GM18868 (cell line): ENCODE results near the gene MMP15.
"Not testable (repeated sequence)": the region's sequence is repeated elsewhere in the genome, so short reads cannot be mapped to it uniquely, and the experiment has no call there.

Source experiments
- ATAC-seq: cut with Tn5 transposase; IDR thresholded peaks from one replicate; pipeline ENCODE4 v1.9.1; 2021; ENCODE audit warnings: mild to moderate bottlenecking, moderate library complexity; ENCODE audit not compliant: unreplicated experiment

Gene MMP15

DNA sequence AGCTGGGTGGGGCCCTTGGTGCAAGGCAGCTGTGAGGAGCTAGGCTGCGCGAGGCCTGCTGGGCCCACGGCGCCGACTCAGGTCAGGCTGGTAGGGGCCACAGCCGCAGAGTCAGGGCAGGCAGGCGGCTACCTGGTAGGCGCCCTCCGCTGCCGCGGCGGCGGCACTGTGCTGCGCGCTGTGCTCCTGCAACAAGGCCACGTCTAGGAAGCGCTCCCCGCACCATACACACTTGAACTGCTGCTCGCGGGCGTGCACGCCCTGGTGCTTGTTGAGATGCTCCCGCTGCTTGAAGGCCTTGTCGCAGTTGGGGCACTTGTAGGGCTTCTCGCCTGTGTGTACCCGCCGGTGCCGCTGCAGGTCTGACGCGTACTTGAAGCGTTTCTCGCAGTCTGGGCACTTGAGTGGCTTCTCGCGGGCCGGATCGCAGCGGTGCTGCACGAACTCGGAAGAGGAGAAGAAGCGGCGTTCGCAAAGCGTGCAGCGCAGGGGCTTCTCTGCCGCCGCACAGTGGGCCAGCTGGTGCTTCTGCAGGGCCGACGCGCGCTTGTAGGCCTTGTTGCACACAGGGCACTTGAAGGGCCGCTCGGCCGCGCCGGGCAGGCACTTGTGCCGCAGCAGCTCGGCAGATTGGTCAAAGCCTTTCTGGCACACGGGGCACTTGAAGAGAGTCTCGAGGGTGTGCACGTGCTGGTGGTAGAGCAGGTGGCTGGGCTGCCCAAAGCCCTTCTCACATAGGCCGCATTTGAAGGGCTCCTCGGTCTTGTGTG is 29.0 kb upstream of the MMP15 start:
- no peak for ATAC-seq

DNA sequence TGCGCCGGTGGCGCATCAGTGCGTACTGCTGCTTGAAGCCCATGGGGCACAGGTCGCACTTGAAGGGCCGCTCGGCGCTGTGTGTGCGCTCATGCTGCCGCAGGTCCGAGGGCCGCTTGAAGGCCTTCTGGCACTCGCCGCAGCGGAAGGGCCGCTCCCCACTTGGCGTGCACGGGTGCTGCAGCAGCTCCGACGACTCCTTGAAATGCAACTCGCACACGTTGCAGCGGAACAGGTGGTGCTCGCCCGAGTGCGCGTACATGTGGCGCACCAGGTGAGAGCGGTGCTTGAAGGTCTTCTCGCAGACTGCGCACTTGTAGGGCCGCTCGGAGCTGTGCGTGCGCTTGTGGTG is 28.4 kb upstream of the MMP15 start:
- ATAC-seq: no peak

DNA sequence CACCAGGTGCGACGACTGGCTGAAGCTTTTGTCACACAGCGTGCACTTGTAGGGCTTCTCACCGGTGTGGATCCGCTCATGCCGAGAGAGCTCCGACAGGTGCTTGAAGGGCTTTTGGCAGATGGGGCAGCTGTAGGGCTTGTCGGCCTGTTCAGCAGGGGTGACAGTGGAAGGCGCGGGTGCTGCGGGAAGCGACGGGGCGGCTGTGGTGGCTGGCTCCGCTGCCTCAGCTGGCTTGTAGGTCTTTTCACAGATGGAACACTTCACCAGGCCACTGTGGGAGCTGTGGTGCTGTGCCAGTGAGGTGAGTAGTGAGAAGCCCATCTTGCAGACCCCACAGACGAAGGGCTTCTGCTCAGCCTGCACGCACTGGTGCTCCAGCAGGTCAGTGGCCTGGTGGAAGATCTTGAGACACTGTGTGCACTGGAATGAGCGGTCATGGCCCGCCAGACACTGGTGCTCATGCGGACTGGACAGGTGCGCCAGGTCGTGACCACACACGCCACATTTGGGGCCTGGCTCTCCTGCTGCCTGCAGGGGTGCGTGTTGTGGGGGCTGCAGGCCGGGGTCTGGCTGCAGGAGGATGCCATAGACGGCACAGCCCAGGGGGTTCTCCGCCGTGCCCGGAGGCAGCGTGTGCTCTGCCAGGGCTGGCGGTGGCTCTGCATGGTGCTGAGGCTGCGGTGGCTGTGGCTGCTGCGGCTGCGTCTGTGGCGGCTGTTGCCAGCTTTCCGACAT is 27.9 kb upstream of the MMP15 start:
- no peak for ATAC-seq

DNA sequence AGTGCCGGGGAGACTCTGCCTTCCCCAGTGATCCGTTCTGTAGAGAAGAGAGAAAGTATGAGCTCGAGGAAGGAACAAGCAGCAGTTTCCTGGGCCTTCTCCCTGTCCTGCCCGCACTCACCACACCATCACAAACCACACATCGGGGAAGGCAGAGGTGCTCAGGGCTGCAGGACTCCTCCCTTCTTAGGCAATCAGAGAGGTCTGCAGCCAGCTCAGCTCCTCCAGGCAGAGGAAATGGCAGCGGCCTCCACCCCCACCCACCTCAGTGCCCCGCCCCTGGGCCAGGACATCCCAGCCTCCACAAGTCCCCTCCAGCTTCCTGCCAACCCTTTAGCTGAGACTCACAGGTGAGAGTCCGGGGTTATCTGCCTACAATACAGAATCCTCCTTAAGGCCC is 27.1 kb upstream of the MMP15 start:
- ATAC-seq: no peak

DNA sequence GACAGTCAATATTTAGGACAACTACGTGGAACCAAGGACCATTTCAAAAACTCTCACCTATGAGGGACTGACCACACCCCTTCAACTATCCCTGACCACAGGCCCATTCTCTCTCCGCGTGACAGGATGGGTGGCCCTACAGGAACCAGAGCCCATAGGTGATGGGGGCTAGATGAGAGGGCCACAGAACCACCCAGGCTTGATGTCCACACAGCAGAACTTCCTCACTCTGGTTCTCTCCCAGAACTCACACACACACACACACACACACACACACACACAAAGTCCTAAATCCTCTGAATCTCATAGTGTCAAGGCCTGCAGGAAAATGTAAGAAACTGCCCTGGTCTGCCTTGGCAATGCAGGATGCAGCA is 26.6 kb upstream of the MMP15 start:
- no peak for ATAC-seq

DNA sequence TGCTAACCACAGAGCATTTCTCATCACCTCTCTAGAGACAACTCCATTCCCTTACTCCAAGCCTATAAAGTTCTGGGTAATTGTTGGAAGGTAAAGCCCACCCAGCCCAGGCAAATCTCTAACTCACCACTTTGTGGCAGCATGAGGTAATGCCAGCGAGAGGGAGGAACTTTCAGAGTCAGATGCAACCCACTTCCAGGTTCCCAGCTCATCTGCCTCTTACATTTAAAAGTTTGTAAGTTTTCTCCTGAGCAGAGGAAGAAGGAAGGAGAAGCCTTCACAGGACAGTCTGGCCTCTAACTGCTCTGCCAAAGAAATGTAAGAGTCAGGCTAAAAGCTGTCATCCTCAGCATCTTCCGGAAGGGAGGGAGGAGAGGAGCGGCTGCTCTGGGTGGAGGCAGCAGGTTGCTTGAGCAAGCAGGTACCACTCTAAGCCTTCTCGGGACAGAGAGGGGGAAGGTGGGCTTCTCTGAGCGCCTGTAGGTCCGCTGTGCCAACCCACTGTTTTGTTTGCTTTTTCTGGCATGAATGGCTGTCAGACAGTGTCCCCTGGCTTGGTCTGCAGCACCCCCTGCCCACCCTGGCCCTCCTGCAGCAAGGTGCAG is 26.1 kb upstream of the MMP15 start:
- ATAC-seq: no peak

DNA sequence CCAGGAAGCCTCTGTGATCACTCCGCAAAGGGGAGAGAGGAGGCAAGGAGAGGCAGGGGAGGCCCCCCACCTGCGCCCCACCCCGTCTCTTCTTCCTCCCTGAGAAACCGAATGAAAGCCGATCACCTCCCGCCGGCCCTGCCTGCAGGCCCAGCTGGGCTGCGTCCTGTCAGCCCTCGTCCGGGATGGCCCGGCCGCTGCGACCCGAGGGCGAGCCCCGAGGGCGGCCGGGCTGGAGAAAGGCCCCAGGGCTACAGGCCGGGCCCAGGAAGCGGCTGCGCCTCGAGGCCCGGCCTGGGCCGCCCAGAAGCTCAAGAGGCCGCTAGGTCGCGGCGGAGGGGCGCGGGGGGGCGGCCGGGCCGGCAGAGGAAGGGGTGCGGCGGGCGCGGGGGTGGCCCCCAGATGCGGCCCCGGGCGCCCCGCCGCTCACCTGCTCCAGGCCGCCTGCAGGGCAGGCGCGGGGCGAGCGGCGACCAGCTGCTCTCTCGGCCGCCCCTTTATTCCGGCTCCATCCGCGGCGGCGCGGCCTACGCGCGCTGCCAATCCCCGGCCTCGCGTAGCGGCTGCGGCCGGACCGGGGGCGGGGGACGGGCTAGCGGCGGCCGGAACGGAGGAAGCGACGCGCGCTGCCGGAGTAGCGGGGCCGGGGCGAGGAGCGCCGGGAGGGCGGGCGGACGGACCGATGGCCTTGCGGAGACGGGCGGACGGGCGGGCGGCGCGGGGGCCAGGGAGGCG is 25.4 kb upstream of the MMP15 start, which contains the start of gene ZNF319:
Gene ZNF319, minus strand, starts transcription at position 702 of the 735 bp plus-strand sequence. CDS start 2,407 bp downstream, outside the sequence.
- ATAC-seq: peak; percentile 15

DNA sequence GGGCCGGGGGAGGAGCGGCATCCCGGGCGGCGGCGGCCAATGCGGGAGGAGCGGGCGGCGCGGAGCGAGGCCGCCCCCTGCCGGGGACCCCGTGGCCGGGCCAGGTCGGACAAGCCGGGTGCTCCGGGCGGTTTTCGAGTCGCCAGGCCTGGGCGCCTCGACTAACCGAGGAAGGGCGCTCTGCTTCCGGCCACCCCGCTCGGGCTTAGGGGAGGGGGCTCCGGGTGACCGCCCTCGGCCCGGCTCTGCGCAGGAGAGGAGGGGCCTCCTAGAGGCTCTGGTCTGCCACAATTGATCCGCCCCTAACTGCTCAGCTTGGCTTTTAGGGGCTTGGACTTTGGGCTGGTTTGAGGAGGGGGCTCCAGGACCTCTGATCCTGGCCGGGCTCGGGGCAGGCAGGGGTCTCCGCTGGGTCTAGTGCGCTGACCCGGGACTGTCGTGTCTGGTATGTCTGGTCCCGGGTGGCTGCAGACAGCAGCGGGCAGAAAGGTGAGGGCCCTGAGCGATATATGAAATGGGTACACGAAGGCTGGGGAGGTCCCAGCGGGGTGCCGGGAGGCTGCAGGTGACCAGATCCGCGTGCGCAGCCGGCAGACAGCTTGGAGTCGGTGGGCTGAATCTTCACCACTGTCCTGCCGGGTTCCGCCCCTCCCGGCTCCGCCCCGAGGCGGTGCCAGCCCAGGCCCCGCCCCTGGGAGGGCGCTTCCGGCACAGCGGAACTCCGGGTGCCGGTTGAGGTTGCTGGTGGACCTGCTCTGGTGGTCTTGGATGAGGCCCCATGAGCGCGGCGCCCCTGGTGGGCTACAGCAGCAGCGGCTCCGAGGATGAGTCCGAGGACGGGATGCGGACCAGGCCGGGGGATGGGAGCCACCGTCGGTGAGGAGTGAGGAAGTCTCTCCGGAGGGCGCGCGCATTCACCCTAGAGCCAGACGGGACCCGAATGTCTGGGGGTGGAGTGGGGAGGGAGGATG is 24.6 kb upstream of the MMP15 start, which contains the start of gene USB1:
Gene USB1, plus strand, starts transcription at position 702 of the 971 bp plus-strand sequence. Its CDS starts 77 bp downstream, at position 779.
- peak; percentile 79 for ATAC-seq

DNA sequence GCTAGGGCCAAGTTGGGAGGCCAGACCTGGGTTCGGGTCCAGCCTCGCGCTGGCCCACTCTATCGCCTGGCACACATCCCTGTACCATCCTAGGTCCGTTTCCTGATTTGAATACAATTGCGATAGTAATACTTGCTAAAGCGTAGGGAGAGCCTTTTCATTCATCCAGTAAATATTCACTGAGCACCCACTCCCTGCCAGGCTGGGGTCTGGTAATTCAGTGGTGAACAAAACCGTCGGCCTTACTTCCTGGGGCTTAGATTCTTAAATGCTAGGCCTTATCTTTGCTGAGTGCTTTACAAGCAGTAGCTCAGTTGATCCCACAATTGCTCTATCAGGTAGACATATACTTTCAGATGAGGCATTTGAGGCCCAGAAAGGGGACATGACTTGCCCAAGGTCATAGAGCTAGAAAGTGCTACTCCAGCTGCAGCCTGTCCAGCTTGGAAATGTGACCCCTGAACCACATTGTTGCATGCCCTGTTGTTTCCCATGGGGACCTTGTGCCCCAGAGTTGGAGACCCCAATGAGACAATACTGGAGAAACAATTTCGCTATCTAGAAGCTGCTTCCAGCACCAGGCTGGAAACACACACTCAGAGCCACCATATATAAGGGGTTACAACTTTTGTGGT is 23.7 kb upstream of the MMP15 start:
- ATAC-seq: no peak

DNA sequence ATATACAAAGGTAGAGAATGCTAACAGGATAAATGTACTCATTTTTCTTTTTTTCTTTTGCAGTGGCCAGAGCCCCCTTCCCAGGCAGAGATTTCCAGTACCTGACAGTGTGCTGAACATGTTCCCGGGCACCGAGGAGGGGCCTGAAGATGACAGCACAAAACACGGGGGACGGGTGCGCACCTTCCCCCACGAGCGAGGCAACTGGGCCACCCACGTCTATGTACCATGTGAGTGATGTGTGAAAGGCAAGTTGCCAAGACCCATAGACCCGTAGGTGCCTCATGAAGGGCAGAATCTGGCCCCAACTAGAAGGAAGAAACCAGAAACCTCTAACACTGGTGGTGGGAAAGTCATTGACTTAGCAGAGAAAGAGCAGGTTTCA is 23.1 kb upstream of the MMP15 start:
- no peak for ATAC-seq

DNA sequence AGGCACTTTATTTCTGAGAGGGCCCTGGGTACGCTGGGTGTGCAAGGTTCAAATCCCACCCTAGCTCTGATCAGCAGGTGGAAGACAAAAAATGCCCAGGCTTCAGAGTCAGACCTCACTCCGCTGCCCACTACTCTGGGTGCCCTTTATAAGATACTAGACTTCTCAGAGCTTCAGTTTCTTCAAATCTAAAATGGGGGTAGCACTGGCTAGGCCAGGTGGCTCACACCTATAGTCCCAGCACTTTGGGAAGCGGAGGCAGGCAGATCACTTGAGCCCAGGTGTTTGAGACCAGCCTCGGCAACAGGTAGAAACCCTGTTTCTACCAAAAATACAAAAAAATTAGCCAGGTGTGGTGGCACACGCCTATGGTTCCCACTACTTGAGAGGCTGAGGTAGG is 22.6 kb upstream of the MMP15 start:
- no peak for ATAC-seq

DNA sequence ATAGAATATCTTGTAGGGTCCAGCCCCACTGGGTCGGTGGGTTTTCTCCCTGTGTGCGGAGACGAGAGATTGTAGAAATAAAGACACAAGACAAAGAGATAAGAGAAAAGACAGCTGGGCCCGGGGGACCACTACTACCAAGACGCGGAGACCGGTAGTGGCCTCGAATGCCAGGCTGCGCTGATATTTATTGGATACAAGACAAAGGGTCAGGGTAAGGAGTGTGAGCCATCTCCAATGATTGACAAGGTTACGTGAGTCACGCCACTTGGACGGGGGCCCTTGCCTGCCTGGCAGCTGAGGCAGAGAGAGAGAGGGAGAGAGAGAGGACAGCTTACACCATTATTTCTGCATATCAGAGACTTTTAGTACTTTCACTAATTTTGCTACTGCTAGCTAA is 20.8 kb upstream of the MMP15 start:
- ATAC-seq: not testable (repeated sequence)

DNA sequence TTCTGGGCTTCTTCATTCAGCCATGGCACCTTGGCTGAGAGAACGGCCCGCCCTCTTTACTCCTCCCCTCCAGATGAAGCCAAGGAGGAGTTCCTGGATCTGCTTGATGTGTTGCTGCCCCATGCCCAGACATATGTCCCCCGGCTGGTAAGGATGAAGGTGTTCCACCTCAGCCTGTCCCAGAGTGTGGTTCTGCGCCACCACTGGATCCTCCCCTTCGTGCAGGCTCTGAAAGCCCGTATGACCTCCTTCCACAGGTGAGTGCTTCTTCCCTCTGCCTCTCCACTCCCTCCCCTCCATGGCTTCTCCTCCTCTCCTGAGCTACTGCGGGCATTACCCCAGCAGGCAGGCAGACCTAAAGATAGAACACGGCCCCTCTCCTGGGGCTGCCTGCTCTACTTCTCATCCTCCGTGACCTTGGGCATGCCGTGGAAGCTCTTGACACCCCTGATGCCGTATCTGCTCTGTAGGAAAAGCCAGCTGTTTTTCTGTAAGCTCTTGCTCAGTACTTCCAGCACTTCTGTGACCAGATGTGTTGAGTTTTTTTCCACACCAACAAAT is 15.6 kb upstream of the MMP15 start:
- no peak for ATAC-seq

DNA sequence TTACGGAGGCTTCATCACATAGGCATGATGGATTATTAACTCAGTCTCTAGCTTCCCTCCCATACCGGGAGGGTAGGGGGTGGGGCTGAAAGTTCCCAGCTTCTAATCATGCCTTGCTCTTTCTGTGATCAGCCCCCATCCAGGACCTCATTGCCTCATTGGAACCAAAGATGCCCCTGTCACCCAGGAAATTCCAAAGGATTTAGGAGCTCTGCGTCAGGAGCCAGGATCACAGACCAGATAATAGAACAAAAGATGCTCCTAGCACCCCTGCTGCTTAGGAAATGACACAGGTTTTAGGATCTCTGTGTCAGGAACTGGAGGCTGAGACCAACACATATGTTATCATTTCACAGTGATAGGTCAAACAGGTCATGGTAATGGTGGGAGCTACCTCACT is 14.7 kb upstream of the MMP15 start:
- ATAC-seq: no peak

DNA sequence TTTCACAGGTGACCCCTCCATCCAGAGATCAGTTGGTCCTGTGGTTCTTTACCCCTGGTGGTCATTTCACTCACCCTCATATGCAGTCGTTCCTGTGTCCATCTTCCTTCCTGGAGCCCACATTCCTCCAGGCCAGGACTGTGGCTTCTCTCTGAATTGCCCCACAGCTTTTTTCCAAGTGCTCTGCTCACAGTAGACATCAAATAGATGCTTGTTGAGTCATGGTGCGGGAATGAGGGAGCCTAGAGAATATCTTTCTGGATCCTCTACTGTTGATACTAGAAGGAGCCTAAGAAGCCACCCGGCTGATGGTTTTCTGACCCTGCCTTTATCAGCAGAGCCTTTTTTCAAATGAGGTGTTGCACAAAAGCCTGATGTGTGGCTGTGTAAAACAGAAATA is 13.9 kb upstream of the MMP15 start:
- no peak for ATAC-seq

DNA sequence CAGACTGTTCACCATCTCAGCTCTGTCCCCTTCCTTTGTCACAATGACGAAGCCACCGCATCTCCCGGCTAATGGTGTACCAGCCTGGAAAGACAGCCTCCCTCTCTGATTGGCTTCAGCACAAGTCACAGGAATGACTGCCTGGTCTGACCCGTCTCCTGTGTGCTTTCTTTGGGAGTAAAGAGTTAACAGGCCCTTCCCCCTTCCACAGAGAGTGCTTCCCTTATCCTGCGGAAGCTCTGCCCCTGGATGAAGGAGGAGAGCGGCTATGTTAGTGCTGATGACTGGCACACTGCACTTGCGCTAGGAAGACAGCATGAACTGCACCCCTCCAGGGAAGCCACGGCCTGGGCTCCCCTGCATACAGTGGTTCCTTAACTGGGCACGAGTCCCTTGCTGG is 13.1 kb upstream of the MMP15 start:
- ATAC-seq: no peak

DNA sequence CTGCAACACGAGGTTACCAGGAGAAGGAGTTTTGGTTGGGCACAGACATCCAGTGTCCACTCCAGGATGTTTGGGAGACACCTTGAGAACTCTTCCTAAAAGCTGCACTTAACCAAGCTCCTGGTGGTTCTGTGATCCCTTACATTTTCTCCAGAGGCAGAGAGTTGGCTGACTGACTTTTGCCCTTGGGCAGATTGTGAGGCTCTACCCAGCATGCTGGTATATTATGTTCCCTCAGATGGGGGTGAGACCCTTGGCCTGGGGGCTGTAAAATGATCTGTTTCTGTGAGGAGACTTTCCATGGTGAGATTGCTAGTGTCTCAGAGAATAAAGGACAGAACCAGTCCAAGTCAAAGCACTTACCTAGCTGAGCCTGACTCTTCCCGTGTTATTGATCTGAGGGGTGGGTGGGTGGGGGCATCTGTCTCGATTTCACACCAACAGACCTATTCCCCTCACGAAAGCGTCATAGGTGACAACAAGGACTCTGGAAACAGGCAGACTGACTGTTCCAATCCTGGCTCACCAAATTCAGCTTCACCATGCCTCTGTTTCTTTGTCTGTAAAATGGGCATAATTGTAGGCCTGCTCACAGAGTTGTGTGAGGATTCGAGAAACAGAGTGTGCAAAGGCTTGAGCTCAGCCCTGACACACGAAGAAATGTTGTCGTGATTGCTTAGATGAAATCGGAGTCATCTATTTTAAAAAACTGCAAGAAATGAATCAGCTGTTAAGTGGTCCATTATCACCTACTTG is 12.2 kb upstream of the MMP15 start:
- ATAC-seq: no peak

DNA sequence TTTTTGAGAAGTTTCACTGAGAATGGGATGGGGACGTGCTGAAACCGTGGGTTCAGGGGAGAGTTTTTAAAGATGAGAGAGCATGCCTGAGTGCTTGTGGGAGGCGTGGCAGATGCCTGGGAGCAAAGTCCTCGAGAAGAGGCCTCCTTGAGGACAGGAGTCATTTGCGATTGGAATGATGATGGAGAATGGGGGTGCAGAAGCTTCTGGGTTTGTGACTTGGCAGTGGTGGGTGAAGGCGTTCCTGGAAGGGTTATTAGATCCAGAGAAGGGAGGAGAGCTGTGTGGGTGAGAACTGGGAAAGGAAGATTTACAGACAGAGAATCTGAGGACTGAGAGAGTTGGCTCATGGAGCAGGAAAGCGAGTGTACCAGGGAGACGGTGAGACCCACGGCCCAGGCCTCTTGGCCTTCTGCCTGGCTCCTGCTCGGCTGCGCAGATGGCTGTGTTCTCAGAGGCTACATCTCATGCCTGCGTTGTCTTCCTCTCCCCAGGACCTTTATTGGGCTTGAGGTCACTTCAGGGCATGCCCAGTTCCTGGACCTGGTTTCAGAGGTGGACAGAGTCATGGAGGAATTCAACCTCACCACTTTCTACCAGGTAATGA is 8.6 kb upstream of the MMP15 start:
- ATAC-seq: no peak
